ENCODE results near the gene LETMD1.

Gene LETMD1

DNA sequence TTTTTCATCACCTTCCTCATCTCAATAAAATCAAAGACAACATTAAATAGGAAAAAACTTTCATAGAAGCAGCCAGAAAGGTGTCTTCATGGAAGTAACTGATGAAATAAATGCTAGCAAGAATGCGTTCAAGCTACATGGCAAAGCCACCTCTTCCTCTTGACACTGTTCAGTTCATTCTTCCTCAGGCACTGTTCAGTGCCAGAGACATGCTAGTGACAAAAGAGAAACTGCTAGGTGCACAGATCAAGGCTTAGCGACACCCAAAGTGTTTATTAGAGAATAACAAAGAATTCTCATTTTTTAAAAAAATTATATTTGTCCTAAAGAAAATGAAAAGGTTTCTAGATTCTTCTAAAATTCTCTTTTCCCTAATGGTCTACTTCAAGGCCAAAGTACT is 29.2 kb upstream of the LETMD1 start:
- no peaks in the 10 kb centered on the region for H3K27me3 Mint-ChIP-seq
- no peak overlapping the region for H3K27ac Mint-ChIP-seq
- H3K9me3 Mint-ChIP-seq: no peaks in the 10 kb centered on the region
- DNase-seq (no peak), ATAC-seq (no peak)
- peaks cover 44% of the 10 kb centered on the region for H3K4me1 Mint-ChIP-seq
- H3K4me3 Mint-ChIP-seq: no peak overlapping the region
- H3K36me3 Mint-ChIP-seq (ENCODE audit: low read depth): peaks cover 2% of the 10 kb centered on the region

DNA sequence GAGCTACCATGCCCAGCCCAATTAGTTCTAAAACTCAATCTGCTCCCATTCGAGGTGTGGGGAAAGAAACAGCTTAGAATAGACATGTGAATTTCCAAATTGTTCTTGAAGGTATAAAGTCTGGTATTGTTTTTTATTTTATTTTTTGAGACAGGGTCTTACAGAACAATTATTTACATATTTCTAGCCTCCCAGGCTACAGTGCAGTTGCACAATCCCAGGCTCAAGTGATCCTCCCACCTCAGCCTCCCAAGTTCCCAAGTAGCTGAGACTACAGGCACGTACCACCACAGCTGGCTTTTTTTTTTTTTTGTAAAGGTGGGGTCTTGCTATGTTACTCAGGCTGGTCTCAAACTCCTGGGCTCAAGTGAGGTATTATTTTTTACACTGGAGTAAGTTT is 28.2 kb upstream of the LETMD1 start:
- Mint-ChIP-seq H3K36me3 (ENCODE audit: low read depth) (peaks cover 2% of the 10 kb centered on the region), H3K27me3 (no peaks in the 10 kb centered on the region), H3K4me3 (no peak overlapping the region), H3K27ac (no peak overlapping the region), H3K4me1 (peaks cover 52% of the 10 kb centered on the region), H3K9me3 (no peaks in the 10 kb centered on the region)
- no peak for ATAC-seq
- DNase-seq: no peak

DNA sequence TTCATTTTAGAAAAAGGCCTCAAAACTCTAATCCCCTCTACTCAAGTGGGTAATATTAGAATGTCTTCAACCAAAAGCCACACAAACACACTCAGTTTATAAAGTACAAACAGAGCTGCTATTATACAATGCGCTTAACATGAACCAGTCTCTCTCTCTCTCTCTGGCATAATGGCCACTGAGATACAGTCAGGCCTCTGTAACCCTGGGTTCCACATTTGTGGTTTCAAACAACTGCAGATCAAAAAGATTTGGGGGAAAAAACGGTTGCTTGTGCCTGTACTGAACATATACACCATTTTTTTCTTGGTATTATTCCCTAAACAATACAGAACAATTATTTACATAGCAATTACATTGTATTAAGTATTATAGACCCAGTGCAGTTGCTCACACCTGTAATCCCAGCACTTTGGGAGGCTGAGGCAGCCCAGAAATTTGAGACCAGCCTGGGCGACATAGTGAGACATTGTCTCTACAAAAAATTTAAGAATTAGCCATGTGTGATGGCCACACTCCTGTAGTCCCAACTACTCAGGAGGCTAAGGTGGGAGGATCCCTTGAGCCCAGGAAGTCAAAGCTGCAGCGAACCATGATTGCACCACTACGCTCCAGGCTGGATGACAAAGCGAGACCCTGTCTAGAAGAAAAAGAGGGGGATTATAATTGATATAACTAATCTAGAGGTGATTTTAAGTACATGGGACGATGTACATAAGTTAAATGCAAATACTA is 27.5 kb upstream of the LETMD1 start:
- peak overlapping the region; percentile 56 for H3K27ac Mint-ChIP-seq
- peaks cover 2% of the 10 kb centered on the region for H3K36me3 Mint-ChIP-seq (ENCODE audit: low read depth)
- peaks cover 56% of the 10 kb centered on the region for H3K4me1 Mint-ChIP-seq
- H3K27me3 Mint-ChIP-seq: no peaks in the 10 kb centered on the region
- DNase-seq (no peak), ATAC-seq (no peak)
- no peaks in the 10 kb centered on the region for H3K9me3 Mint-ChIP-seq
- no peak overlapping the region for H3K4me3 Mint-ChIP-seq

DNA sequence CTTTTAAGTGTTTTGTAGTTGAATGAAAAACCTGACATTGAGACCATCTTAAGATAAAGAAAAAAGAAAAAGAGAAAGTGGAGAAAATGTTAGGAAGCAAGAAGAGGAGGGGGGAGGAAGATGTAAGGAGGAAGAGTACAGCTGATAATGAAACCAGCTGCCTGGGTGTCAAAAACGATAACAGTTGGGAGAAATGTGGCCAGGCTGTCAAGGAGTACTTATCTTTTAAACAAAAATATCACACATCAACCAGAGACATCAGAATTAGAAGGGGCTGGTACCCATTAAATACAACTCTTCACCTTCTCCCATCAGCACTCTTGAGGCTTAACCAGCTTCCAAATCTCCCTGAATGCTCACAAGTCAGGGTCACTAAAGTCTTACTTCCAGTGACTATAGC is 26.4 kb upstream of the LETMD1 start:
- peaks cover 2% of the 10 kb centered on the region for H3K36me3 Mint-ChIP-seq (ENCODE audit: low read depth)
- peak overlapping the region; percentile 63 for H3K27ac Mint-ChIP-seq

DNA sequence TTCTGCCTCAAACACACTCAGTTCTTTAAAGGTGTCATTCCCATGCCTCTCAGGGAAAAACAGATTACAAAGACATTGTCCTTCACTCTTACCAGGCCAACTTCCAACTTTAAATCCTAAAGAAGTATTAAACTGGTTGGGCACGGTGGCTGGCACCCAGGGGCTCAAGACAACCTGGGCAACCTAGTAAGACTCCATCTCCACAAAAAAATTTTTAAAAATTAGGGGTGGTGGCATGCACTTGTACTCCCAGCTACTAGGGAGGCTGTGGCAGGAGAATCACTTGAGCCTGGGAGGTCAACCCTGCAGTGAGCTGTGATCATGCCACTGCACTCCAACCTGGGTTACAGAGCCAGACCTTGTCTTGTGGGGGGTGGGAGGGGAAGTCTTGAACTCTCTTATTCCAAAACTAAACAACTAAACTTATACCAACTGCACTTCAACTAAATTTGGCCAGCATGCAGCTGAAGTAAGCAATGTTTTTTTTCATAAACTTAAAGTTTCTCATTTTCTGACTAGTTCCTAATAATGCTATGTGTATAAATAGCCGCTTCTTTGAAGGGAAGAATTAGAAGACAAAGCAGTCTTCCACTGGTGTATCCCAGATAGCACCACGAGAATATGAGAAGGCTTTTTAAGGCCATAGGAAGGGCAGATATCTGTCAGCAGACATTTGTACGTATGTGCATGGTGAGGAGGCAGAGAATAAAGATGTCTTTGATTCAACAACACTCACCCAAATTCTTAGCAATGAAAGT is 24.3 kb upstream of the LETMD1 start:
- Mint-ChIP-seq H3K4me3 (peak overlapping the region; percentile 86), H3K27me3 (no peaks in the 10 kb centered on the region), H3K9me3 (no peaks in the 10 kb centered on the region), H3K4me1 (peaks cover 71% of the 10 kb centered on the region), H3K27ac (peak overlapping the region; percentile 93), H3K36me3 (ENCODE audit: low read depth) (peaks cover 2% of the 10 kb centered on the region)
- no peak for DNase-seq
- no peak for ATAC-seq

More for the DNA sequence above, 26.4 kb upstream of the LETMD1 start:
- H3K4me1 Mint-ChIP-seq: peaks cover 62% of the 10 kb centered on the region
- H3K9me3 Mint-ChIP-seq: no peaks in the 10 kb centered on the region
- ATAC-seq (no peak), DNase-seq (no peak)
- H3K27me3 Mint-ChIP-seq: no peaks in the 10 kb centered on the region
- H3K4me3 Mint-ChIP-seq: peak overlapping the region; percentile 5

DNA sequence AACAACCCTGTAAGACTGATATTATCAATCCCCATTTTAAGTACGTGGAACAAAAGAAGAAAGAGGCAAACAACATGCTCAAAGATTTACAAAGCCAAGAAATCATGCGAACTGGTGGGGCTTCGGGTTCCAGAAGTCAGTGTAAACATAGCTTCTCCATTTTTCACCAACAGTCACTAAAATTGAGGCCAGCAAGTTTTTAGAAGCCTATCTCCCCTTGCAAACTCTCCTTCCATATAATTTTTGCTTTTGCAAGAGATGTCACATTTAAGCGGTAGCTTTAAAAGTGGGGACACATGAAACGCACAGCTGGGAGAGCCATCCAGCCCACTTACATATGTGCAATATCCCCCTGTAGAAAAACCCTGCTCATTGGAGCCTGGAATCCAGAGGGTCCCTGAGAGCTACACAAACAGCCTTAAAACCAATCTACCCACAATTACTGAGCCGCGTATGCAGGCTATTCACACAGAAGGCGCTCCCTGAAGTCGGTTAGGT is 22.7 kb upstream of the LETMD1 start:
- H3K4me3 Mint-ChIP-seq: peak overlapping the region; percentile 86
- ATAC-seq (no peak), DNase-seq (peak; percentile 33)
- no peaks in the 10 kb centered on the region for H3K9me3 Mint-ChIP-seq
- H3K36me3 Mint-ChIP-seq (ENCODE audit: low read depth): peaks cover 2% of the 10 kb centered on the region
- H3K27ac Mint-ChIP-seq: peak overlapping the region; percentile 93
- H3K4me1 Mint-ChIP-seq: peaks cover 63% of the 10 kb centered on the region
- H3K27me3 Mint-ChIP-seq: no peaks in the 10 kb centered on the region

DNA sequence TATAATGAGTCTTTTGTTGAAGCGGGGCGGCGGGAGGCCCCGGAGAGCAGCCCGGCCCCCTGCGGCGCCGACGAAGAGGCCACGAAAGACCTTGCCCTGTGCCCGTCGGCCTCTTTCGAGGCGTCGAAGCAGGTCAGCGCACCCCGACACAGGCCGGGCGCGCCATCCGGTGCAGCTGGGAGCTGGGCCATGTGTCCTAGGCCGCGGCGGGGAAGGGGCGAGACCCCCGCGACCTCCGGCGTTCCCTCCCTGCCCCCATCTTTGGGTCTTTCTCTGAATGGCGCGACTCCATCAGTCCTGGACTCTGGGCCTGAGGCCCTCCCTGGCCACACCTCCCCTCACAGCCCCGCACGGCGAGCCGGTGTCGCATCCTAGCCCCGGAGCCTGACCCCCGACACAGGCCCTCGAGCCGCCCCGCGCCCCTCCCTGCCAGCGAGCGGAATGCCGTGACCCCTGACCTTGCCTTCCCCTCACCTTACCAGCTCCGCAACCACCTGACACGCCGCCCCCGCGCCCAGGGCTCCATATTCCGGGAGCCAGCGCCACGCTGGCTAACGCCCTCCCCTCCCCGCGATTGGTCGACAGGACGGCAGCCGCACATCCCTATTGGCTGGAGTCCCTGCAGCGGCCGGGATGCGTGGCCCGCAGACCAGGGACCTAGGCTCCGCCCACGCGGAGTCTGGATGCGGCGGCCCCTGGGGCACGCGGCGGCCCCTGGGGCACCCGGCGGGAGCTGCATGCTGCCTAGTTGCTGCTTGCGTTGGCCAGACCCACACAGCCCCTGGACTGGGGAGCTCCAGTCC is 22.1 kb upstream of the LETMD1 start, which contains the start of gene SLC11A2:
Gene SLC11A2, minus strand, starts transcription at position 549 of the 803 bp plus-strand sequence. CDS start 15,656 bp downstream, outside the sequence.
- peaks cover 56% of the 10 kb centered on the region for H3K4me1 Mint-ChIP-seq
- peaks cover 2% of the 10 kb centered on the region for H3K36me3 Mint-ChIP-seq (ENCODE audit: low read depth)
- H3K9me3 Mint-ChIP-seq: no peaks in the 10 kb centered on the region
- peak; percentile 88 for ATAC-seq
- peak; percentile 93 for DNase-seq
- H3K27me3 Mint-ChIP-seq: no peaks in the 10 kb centered on the region
- H3K4me3 Mint-ChIP-seq: peak within 1 kb of the TSS; percentile 86
- peak within 1 kb of the TSS; percentile 93 for H3K27ac Mint-ChIP-seq

DNA sequence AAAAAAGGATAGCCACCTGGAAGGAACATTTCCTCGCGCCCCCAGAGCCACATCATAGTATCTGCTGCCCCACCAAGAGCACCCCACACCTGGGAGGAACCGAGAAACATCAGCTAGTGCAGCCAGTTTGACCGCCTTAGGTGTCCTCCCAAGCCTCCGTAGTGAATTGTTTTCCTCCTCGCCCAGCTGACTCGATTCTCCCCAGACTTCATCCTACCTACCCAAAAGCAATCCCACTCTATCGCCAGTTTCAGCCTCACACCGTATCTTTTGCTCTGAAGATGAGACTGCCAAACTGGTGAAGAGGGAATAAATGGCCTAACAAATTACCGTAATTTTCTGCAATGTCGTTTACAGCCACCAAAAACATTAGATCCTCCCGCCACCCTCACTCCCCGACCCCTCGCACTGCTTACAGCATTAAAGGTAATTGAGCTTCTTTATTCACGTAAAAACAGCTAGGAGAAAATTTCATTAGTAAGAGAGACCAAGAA is 20.7 kb upstream of the LETMD1 start:
- Mint-ChIP-seq H3K4me1 (peaks cover 44% of the 10 kb centered on the region), H3K9me3 (no peaks in the 10 kb centered on the region), H3K36me3 (ENCODE audit: low read depth) (peaks cover 2% of the 10 kb centered on the region), H3K27me3 (no peaks in the 10 kb centered on the region), H3K27ac (peak overlapping the region; percentile 93), H3K4me3 (peak overlapping the region; percentile 86)
- no peak for ATAC-seq
- DNase-seq: no peak

DNA sequence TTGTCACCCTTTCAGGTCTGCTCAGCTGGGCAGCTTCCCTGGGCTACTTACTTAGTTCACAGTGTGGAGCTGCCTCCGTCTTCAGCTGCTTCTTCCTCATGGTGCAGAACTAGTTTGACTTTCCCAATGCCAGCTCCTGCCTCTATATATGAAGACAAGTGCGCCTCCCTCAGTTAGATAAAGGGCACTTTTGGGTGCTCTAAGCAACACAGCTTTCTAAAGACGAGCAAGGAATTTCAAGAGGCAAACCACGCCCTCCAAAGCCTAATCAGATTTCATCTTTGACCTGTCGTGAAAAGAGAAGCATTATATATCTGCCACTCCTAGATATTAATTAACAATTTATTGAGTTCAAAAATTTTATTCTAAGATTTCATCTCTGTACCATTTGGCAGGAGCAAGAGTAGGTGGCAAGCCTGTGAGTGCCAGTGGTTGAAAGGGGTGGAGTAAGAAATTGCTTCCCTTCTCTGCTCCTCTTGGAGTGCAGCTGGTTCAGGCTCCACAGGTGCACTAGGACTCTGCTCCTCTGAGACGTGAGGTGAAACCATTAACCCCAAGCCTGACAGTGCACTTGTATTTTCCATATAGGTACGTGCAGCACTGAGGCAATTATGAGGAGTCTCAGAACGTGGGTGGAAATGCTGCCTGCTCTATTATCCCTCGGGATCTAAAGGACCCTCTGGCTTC is 19.9 kb upstream of the LETMD1 start:
- Mint-ChIP-seq H3K4me3 (peak overlapping the region; percentile 86), H3K9me3 (no peaks in the 10 kb centered on the region), H3K27ac (no peak overlapping the region), H3K4me1 (peaks cover 39% of the 10 kb centered on the region), H3K27me3 (no peaks in the 10 kb centered on the region), H3K36me3 (ENCODE audit: low read depth) (peaks cover 2% of the 10 kb centered on the region)
- ATAC-seq (no peak), DNase-seq (no peak)

DNA sequence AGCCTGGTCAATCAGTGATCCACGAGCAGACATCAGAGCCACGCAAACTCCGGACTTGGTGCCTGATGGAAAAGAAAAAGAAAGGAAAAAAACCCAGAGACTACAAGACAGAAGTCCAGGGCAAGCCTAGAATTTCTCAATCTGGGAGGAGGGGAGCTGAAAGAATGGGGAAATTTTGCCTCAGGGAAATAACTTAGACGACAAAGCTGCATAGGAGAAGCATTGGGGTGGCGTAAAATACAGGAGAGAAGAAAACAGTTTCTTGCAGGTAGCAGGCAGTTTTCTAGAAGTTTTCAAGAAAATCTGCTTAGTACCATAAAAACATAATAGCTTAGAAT is 19.3 kb upstream of the LETMD1 start:
- Mint-ChIP-seq H3K27ac (no peak overlapping the region), H3K9me3 (no peaks in the 10 kb centered on the region), H3K27me3 (no peaks in the 10 kb centered on the region), H3K4me3 (no peak overlapping the region), H3K4me1 (peaks cover 34% of the 10 kb centered on the region), H3K36me3 (ENCODE audit: low read depth) (no peaks in the 10 kb centered on the region)
- no peak for DNase-seq
- no peak for ATAC-seq

DNA sequence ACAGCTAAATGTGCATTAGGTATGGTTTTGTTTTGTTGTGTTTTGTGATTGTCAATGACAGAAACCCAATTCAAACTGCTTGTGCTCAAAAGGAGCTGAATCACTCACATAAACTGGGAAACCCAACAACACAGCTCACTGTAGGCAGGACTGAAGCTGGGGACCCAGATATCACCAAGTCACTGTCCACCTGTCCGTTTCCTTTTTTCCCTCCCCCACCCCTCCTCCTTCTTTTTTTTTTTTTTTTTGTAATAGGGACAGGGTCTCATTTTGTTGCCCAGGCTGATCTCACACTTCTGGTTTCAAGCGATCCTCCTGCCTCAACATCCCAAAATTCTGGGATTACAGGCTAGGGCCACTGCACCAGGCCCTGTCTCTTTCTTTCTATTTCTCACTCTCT is 15.1 kb upstream of the LETMD1 start:
- Mint-ChIP-seq H3K4me3 (no peak overlapping the region), H3K27me3 (no peaks in the 10 kb centered on the region), H3K36me3 (ENCODE audit: low read depth) (no peaks in the 10 kb centered on the region), H3K27ac (no peak overlapping the region), H3K4me1 (peaks cover 2% of the 10 kb centered on the region), H3K9me3 (no peaks in the 10 kb centered on the region)
- DNase-seq: no peak
- no peak for ATAC-seq

DNA sequence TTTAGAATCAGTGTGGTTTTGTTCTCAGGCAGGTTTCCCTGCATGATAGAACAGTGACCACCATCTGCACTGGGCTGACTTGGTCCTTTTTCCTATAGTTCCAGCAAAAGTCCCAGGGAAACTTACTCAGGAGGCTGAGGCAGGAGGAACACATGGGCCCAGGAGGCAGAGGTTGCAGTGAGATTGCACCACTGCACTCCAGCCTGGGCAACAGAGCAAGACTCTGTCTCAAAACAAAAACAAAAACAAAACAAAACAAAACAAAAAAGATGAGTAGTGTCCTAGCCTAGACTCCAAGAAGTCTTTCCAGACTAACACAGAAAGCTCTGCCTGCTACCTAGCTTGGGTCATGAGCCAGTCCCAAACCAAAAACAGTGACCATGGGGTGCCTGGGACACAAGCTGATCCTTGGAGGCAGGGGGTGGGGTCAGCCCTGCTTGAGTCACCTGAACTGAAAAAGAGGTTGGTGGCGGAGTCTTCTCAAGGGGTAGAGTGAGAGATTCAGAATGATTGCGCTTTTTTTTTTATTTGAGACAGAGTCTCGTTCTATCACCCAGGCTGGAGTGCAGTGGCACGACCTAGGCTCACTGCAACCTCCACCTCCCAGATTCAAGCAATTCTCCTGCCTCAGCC is 14.6 kb upstream of the LETMD1 start:
- H3K27me3 Mint-ChIP-seq: no peaks in the 10 kb centered on the region
- DNase-seq (no peak), ATAC-seq (no peak)
- no peaks in the 10 kb centered on the region for H3K36me3 Mint-ChIP-seq (ENCODE audit: low read depth)
- H3K4me1 Mint-ChIP-seq: peaks cover 2% of the 10 kb centered on the region
- no peak overlapping the region for H3K4me3 Mint-ChIP-seq
- no peaks in the 10 kb centered on the region for H3K9me3 Mint-ChIP-seq
- H3K27ac Mint-ChIP-seq: no peak overlapping the region

DNA sequence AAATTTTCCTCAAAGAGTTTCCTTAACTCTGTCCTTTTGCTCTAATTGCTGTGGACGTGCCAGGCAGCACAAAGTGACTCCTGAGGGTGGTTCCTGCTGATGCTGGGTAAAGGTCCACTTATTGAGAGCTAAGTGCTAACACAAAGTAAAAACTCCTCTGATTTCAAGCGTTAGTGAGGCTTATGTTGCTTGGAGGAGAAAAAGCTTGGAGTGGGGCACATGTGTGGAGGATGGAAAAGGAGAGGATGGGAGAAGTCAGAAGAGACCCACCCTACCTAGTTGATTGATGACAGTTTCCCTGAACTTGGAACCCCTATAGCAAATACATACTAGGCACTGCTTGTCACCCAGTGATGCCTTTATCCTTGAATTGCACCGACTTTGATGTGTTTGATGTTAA is 11.8 kb upstream of the LETMD1 start:
- H3K9me3 Mint-ChIP-seq: no peaks in the 10 kb centered on the region
- H3K36me3 Mint-ChIP-seq (ENCODE audit: low read depth): no peaks in the 10 kb centered on the region
- H3K27me3 Mint-ChIP-seq: no peaks in the 10 kb centered on the region
- no peak for ATAC-seq
- H3K4me1 Mint-ChIP-seq: peaks cover 2% of the 10 kb centered on the region
- DNase-seq: no peak
- H3K4me3 Mint-ChIP-seq: no peak overlapping the region
- no peak overlapping the region for H3K27ac Mint-ChIP-seq

Data from activated naive CD8-positive, alpha-beta T cell treated with anti-CD3 and anti-CD28 coated beads, Interleukin-2, amount 50 U/mL, for 24 hours (primary cell).